K562 (cell line): ENCODE measurements around the gene MDN1. TPM values are rescaled to one million over a fixed set of nuclear protein-coding genes. Genes with fewer than 3 reads are reported as not detected.

ENCODE experiments used
- ATAC-seq: fragments of 200-7000 bp; cut with Tn5 transposase; 3 replicates; pipeline ENCODE4 v1.9.1; 2020; ENCODE audit warnings: moderate library complexity
- BruUV-seq: library from RNA; stranded (reverse); fragments of 400-500 nt; replicated peaks from 2 replicates; lab custom pipeline; 2021; lab: Mats Ljungman, UMichigan
- CTCF ChIA-PET: fragments of 300-600 bp; formaldehyde crosslinking; extraction: SDS; loops from one replicate; lab custom pipeline; 2021; ENCODE audit warnings: low intra/inter-chr PET ratio; lab: Yijun Ruan, JAX
- POLR2A ChIA-PET: fragments of 300-600, 350-650 bp; sonication (Branson Sonifier 250); formaldehyde crosslinking; extraction: SDS; loops from one replicate; lab custom pipeline; 2021; ENCODE audit warnings: antibody characterized with exemption, inconsistent platforms; lab: Yijun Ruan, JAX
- DNase-seq, 4 experiments: peaks; one replicate each; pipeline versions ENCODE4 v3.0.0 to v3.0.0-alpha.2; 2011 to 2018; ENCODE audit warnings: low spot score in 3 of 4, mixed read lengths in 3 of 4; ENCODE audit errors: extremely low read depth in 1 of 4
- FAIRE-seq: peaks from 2 replicates; lab custom pipeline; 2011; peaks lifted over from hg19 to GRCh38; lab: Jason Lieb, UNC
- H2AFZ ChIP-seq: 2 replicates; pipeline ENCODE4 v1.6.0; 2011; ENCODE audit warnings: low read depth, low read length, control low read depth, inconsistent platforms
- H3K27ac ChIP-seq: fragments of 200-600 bp; 3 replicates; pipeline ENCODE4 v1.8.0; 2011; ENCODE audit warnings: low read depth, mild to moderate bottlenecking, control low read depth, inconsistent platforms, low read length, moderate library complexity, mixed read lengths; ENCODE audit errors: extremely low read depth
- H3K27me3 ChIP-seq, 2 experiments: fragments of 300-600 bp in 1 of 2; 2 replicates in 1 of 2; 3 replicates in 1 of 2; pipeline versions ENCODE4 v1.6.0 to v1.8.0; 2011; ENCODE audit warnings: inconsistent platforms in 2 of 2, low read length in 2 of 2, mild to moderate bottlenecking in 1 of 2, mixed read lengths in 1 of 2, moderate library complexity in 1 of 2; ENCODE audit not compliant: control insufficient read depth in 2 of 2, insufficient read depth in 2 of 2
- H3K36me3 ChIP-seq: fragments of 300-600 bp; 3 replicates; pipeline ENCODE4 v1.8.0; 2011; ENCODE audit warnings: mild to moderate bottlenecking, low read length, inconsistent platforms; ENCODE audit not compliant: control insufficient read depth, insufficient read depth
- H3K4me1 ChIP-seq, 2 experiments: fragments of 200-600 bp in 1 of 2; replicated peaks in 1 of 2; 2 replicates in 1 of 2; 3 replicates in 1 of 2; pipeline versions ENCODE4 v1.5.1 to v1.8.0; 2011; ENCODE audit warnings: inconsistent platforms in 2 of 2, low read length in 2 of 2, mild to moderate bottlenecking in 1 of 2, mixed read lengths in 1 of 2, moderate library complexity in 1 of 2; ENCODE audit not compliant: control insufficient read depth in 2 of 2, insufficient read depth in 2 of 2
- H3K4me2 ChIP-seq: 2 replicates; pipeline ENCODE4 v1.6.1; 2011; ENCODE audit warnings: low read length, control low read depth, inconsistent platforms, mixed read lengths; ENCODE audit not compliant: insufficient read depth
- H3K4me3 ChIP-seq: fragments of 200-600 bp; sonication (generic), shearing (Covaris generic); 2 replicates; pipeline ENCODE4 v1.5.1; 2016; ENCODE audit warnings: control low read depth, inconsistent platforms
- H3K79me2 ChIP-seq: fragments of 200-600 bp; 3 replicates; pipeline ENCODE4 v1.8.0; 2011; ENCODE audit warnings: low read length, inconsistent platforms; ENCODE audit not compliant: control insufficient read depth, insufficient read depth
- H3K9ac ChIP-seq, 2 experiments: 2 replicates each; pipeline versions ENCODE4 v1.6.0 to v1.6.1; 2011; ENCODE audit warnings: low read depth in 2 of 2, low read length in 2 of 2, control low read depth in 1 of 2, inconsistent platforms in 1 of 2, mild to moderate bottlenecking in 1 of 2, mixed read lengths in 1 of 2; ENCODE audit not compliant: insufficient read depth in 1 of 2
- H3K9me1 ChIP-seq: one replicate; pipeline ENCODE4 v1.6.0; 2011; ENCODE audit warnings: inconsistent platforms, mild to moderate bottlenecking, low read length, moderate library complexity; ENCODE audit not compliant: control insufficient read depth, insufficient read depth
- H3K9me3 ChIP-seq: replicated peaks from 2 replicates; pipeline ENCODE4 v1.5.1; 2011; ENCODE audit warnings: low read depth, low read length, inconsistent platforms; ENCODE audit not compliant: control insufficient read depth, insufficient read depth
- H4K20me1 ChIP-seq: replicated peaks from 2 replicates; pipeline ENCODE4 v1.6.1; 2011; ENCODE audit warnings: low read length, inconsistent platforms, mixed read lengths; ENCODE audit not compliant: control insufficient read depth, insufficient read depth
- CSDE1 ChIP-seq, 2 experiments: fragments of 450-650 bp; IDR thresholded peaks; 2 replicates each; pipeline ENCODE4 v1.6.1; 2016; ENCODE audit warnings: mild to moderate bottlenecking in 1 of 2
- MXI1 ChIP-seq: IDR thresholded peaks from 2 replicates; pipeline ENCODE4 v1.6.1; 2011; ENCODE audit warnings: low read depth, mild to moderate bottlenecking, improper control_type of control experiment, low read length
- PURB ChIP-seq: sonication (generic); formaldehyde crosslinking; IDR thresholded peaks from 2 replicates; pipeline ENCODE4 v1.9.0; 2021; ENCODE audit warnings: low read depth, mild to moderate bottlenecking, missing genetic modification reagents
- WGBS: fragments of 100-300 bp; shearing (Covaris generic); methylation state at CpG from one replicate; pipeline ENCODE4 v1.1.6; 2016; ENCODE audit warnings: low coverage, mixed read lengths; ENCODE audit not compliant: insufficient coverage; ENCODE audit errors: missing lambda C conversion rate; 5-methylcytosine and 5-hydroxymethylcytosine counted together
- in situ Hi-C: fragments of 300-500 bp; cut with MboI; formaldehyde crosslinking; loops from 4 replicates; pipeline ENCODE4 v1.15.0; 2018; ENCODE audit warnings: inconsistent platforms, mixed read lengths
- intact Hi-C: fragments of 100-400 bp; cut with micrococcal nuclease; formaldehyde crosslinking; loops from 2 replicates; pipeline ENCODE4 v1.14.2; 2022
- polyA plus RNA-seq, 8 experiments: library from polyadenylated mRNA; depleted of rRNA in 4 of 8; stranded (reverse) in 5 of 8; unstranded in 3 of 8; fragments of >200 nt; fragmentation: Nextera tagmentation in 2 of 8; fragmentation: Illumina TruSeq in 1 of 8; extraction: Ambion mirVana in 2 of 8; extraction: Trizol in 1 of 8; gene quantifications; 2 replicates each; pipeline versions ENCODE4 v1.2.1 to v1.2.3, GENCODE V29; 2011 to 2014; ENCODE audit warnings: inconsistent platforms in 1 of 8, missing spikeins in 1 of 8
- total RNA-seq, 7 experiments: library from RNA; depleted of rRNA in 6 of 7; stranded (reverse); fragments of >200 nt in 6 of 7; fragmentation: Illumina TruSeq in 2 of 7; extraction: Trizol in 2 of 7; gene quantifications; 2 replicates each; pipeline versions ENCODE4 v1.2.1 to v1.2.3, GENCODE V29; 2011 to 2021; ENCODE audit warnings: low replicate concordance in 1 of 7
- TF ChIP-seq, protein P1 (sequence below): fragments of 250-450 bp; sonication (Bioruptor Pico); IDR thresholded peaks from 2 replicates; pipeline ENCODE4 v1.6.1; 2021; ENCODE audit warnings: mild to moderate bottlenecking
- TF ChIP-seq, protein P2 (sequence below): fragments of 450-650 bp; IDR thresholded peaks from 2 replicates; pipeline ENCODE4 v1.6.1; 2017; ENCODE audit warnings: antibody characterized with exemption
- TF ChIP-seq, protein P3 (sequence below): fragments of 250-450 bp; sonication (Bioruptor Pico); IDR thresholded peaks from 2 replicates; pipeline ENCODE4 v1.9.0; 2021; ENCODE audit warnings: mild to moderate bottlenecking
- TF ChIP-seq, protein P4 (sequence below), 2 experiments: fragments of 450-650 bp in 1 of 2; IDR thresholded peaks; 2 replicates each; pipeline ENCODE4 v1.6.1; 2011 to 2017; ENCODE audit warnings: low read depth in 2 of 2, antibody characterized with exemption in 1 of 2, borderline replicate concordance in 1 of 2, low read length in 1 of 2, mild to moderate bottlenecking in 1 of 2, mixed read lengths in 1 of 2; ENCODE audit not compliant: control insufficient read depth in 1 of 2
- TF ChIP-seq, protein P5 (sequence below): fragments of 250-450 bp; sonication (Bioruptor Pico); IDR thresholded peaks from 2 replicates; pipeline ENCODE4 v1.5.0; 2021; ENCODE audit warnings: mild to moderate bottlenecking, borderline replicate concordance

The MDN1 gene
- total and polyA plus RNA-seq, 9 of the 15 experiments (the other 6 are each of a cell fraction or from before 2014, with no cell fraction given): 25.6 to 93.6 (median 43.0) TPM

DNA sequence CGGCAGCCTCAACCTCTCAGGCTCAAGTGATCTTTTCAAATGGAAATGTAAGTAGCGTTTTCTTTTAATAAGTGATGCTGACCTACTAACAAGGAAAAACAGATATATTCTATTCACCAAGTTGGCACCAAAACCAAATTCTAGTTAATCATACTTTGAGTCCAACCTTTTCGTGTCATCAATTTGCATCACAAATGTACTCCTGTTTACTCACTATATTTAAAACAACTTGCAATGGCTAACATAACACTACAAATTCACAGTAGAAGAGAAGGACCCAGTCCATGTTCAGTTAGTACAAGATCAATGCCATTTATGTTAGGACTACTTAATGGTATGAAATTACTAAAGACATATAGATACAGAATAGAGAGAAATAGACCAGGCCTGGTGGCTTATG is 50.0 kb downstream of the MDN1 start:
- intact Hi-C loops: no loop called here
- ATAC-seq: no peak
- TF ChIP-seq MXI1 (no peak), PURB (CRISPR knock-in tag) (no peak), CSDE1 (IDR thresholded peaks at IDR 0.05) (no peak)
- TF ChIP-seq, protein P1, sequence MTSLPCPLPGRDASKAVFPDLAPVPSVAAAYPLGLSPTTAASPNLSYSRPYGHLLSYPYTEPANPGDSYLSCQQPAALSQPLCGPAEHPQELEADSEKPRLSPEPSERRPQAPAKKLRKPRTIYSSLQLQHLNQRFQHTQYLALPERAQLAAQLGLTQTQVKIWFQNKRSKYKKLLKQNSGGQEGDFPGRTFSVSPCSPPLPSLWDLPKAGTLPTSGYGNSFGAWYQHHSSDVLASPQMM (CRISPR knock-in tag): no peak
- TF ChIP-seq, protein P2, sequence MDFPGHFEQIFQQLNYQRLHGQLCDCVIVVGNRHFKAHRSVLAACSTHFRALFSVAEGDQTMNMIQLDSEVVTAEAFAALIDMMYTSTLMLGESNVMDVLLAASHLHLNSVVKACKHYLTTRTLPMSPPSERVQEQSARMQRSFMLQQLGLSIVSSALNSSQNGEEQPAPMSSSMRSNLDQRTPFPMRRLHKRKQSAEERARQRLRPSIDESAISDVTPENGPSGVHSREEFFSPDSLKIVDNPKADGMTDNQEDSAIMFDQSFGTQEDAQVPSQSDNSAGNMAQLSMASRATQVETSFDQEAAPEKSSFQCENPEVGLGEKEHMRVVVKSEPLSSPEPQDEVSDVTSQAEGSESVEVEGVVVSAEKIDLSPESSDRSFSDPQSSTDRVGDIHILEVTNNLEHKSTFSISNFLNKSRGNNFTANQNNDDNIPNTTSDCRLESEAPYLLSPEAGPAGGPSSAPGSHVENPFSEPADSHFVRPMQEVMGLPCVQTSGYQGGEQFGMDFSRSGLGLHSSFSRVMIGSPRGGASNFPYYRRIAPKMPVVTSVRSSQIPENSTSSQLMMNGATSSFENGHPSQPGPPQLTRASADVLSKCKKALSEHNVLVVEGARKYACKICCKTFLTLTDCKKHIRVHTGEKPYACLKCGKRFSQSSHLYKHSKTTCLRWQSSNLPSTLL: no peak
- TF ChIP-seq, protein P3, sequence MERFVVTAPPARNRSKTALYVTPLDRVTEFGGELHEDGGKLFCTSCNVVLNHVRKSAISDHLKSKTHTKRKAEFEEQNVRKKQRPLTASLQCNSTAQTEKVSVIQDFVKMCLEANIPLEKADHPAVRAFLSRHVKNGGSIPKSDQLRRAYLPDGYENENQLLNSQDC (CRISPR knock-in tag): no peak
- TF ChIP-seq, protein P4, sequence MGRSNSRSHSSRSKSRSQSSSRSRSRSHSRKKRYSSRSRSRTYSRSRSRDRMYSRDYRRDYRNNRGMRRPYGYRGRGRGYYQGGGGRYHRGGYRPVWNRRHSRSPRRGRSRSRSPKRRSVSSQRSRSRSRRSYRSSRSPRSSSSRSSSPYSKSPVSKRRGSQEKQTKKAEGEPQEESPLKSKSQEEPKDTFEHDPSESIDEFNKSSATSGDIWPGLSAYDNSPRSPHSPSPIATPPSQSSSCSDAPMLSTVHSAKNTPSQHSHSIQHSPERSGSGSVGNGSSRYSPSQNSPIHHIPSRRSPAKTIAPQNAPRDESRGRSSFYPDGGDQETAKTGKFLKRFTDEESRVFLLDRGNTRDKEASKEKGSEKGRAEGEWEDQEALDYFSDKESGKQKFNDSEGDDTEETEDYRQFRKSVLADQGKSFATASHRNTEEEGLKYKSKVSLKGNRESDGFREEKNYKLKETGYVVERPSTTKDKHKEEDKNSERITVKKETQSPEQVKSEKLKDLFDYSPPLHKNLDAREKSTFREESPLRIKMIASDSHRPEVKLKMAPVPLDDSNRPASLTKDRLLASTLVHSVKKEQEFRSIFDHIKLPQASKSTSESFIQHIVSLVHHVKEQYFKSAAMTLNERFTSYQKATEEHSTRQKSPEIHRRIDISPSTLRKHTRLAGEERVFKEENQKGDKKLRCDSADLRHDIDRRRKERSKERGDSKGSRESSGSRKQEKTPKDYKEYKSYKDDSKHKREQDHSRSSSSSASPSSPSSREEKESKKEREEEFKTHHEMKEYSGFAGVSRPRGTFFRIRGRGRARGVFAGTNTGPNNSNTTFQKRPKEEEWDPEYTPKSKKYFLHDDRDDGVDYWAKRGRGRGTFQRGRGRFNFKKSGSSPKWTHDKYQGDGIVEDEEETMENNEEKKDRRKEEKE (IDR thresholded peaks at IDR 0.05; ENCODE audit: borderline replicate concordance in 1 of 2, control insufficient read depth in 1 of 2, low read depth in 2 of 2, low read length in 1 of 2): no peak
- TF ChIP-seq, protein P5, sequence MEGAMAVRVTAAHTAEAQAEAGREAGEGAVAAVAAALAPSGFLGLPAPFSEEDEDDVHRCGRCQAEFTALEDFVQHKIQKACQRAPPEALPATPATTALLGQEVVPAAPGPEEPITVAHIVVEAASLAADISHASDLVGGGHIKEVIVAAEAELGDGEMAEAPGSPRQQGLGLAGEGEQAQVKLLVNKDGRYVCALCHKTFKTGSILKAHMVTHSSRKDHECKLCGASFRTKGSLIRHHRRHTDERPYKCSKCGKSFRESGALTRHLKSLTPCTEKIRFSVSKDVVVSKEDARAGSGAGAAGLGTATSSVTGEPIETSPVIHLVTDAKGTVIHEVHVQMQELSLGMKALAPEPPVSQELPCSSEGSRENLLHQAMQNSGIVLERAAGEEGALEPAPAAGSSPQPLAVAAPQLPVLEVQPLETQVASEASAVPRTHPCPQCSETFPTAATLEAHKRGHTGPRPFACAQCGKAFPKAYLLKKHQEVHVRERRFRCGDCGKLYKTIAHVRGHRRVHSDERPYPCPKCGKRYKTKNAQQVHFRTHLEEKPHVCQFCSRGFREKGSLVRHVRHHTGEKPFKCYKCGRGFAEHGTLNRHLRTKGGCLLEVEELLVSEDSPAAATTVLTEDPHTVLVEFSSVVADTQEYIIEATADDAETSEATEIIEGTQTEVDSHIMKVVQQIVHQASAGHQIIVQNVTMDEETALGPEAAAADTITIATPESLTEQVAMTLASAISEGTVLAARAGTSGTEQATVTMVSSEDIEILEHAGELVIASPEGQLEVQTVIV (CRISPR knock-in tag): no peak

More for the DNA sequence above, 50.0 kb downstream of the MDN1 start:
- DNase-seq: no peak
- Histone ChIP-seq H3K4me1 (no peaks in the 10 kb centered on the region), H2AFZ (no peak overlapping the region), H3K9me3 (no peaks in the 10 kb centered on the region), H3K4me3 (no peak overlapping the region), H3K27me3 (no peaks in the 10 kb centered on the region), H3K9ac (no peak overlapping the region), H4K20me1 (no peaks in the 10 kb centered on the region), H3K36me3 (peaks cover 86% of the 10 kb centered on the region), H3K79me2 (no peaks in the 10 kb centered on the region), H3K4me2 (no peak overlapping the region), H3K27ac (no peak overlapping the region), H3K9me1 (no peaks in the 10 kb centered on the region)
- BruUV-seq: no TSS peak
- WGBS: 95% methylated on average over 3 of the region's 3 CpGs
- no peak for FAIRE-seq
- ChIA-PET CTCF (no interaction called here), POLR2A (interaction anchor here (1.7 kb wide), 1 partner anchor 14 kb away, joined by 3 read pairs; no protein-coding TSS in a partner anchor)
- in situ Hi-C loops: no loop called here
